Hindlimb muscle (tissue), 1 donor: ENCODE results near the gene CD40. TPM values are rescaled to one million over a fixed set of nuclear protein-coding genes. Genes with fewer than 3 reads are reported as not detected.
"Not testable (repeated sequence)": the region's sequence is repeated elsewhere in the genome, so short reads cannot be mapped to it uniquely, and the experiment has no call there.

Experiments
- DNase-seq: peaks from one replicate; pipeline ENCODE4 v3.0.0-alpha.2; 2013
- polyA plus RNA-seq: library from polyadenylated mRNA; unstranded; fragments of 120-200 nt; gene quantifications from one replicate; pipeline ENCODE4 v1.2.1, GENCODE V29; 2013; ENCODE audit not compliant: insufficient read length

Gene CD40
- polyA plus RNA-seq, 1 donor = 7.4 TPM

DNA sequence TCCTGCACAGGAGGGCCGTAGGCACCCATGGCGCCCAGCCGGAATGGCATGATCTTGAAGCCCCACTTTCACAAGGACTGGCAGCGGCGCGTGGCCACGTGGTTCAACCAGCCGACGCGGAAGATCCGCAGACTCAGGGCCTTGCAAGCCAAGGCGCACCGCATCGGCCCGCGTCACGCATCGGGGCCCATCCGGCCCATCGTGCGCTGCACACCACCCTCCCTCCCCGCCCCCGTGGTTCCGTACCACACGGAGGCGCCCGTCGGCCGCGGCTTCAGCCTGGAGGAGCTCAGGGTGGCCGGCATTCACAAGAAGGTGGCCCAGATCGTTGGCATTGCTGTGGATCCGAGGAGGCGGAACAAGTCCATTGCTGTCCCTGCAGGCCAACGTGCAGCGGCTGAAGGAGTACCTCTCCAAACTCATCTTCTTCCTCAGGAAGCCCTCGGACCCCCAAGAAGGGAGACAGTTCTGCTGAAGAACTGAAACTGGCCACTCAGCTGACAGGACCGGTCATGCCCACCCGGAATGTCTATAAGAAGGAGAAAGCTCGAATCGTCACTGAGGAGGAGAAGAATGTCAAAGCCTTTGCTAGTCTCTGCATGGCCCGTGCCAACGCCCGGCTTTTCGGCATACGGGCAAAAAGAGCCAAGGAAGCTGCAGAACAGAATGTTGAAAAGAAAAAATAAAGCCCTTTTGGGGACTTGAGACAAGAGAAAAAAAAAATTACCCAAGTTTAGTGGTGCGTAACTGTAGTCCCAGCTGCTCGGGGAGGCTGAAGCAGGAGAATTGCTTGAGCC, 18.4 kb upstream of the CD40 start:
- DNase-seq = no peak

- DNase-seq = not testable (repeated sequence)
Observed at GRCh38 chr20:46100444-46100843, 17.7 kb upstream of the CD40 start.

DNA sequence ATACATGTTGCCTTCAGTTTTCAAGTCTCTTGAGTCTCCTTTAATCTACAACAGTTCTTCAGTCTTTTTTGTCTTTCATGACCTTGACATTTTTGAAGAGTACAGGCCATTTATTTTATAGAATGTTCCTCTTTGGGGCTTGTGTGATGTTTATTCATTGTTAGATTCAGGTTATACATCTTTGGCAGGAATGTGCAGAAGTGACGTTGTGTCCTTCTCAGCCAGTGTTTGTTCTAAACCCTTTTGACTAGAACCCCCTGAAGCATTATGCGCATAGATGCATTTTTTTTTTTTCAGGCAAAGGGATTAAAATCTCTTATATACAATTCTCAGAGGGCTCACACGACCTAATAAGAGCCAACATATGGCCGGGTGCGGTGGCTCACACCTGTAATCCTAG, 17.1 kb upstream of the CD40 start:
- DNase-seq = no peak

DNA sequence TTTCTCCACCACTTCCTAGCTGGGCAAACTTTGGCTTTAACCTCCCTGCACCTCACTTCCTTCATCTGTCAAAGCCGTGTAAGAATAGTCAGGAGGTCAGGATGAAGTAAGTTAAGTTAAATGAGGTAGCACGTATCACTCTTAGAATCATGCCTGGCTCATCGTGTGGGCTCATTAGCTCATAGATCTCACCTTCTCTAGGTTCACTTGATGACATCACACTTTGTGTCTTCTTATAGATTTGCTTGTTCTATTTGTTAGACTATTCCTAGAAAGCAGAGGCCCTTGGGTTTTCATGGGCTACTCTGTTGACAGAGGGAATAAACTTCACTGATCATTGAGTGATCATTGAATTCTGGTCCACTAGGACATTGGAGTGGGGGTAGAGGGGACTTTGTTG, 16.2 kb upstream of the CD40 start:
- DNase-seq = no peak

DNA sequence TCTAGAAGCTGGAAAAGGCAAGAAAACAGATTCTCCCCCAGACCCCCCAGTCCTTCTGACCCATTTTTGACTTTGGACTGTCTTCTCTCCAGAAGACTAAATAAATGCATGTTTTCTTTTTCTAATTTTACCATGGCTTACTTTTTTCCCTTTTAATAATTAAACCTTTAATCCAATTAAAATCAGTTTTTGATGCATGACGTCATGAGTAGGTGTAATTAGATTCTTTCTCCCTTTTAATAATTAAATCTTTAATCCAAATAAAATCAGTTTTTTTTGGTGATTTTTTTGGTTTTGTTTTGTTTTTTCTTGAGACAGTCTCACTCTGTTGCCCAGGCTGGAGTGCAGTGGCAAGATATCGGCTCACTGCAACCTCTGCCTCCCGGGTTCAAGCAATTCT, 15.2 kb upstream of the CD40 start:
- no peak for DNase-seq

- DNase-seq = no peak
Observed at GRCh38 chr20:46104262-46104661, 13.9 kb upstream of the CD40 start.

DNA sequence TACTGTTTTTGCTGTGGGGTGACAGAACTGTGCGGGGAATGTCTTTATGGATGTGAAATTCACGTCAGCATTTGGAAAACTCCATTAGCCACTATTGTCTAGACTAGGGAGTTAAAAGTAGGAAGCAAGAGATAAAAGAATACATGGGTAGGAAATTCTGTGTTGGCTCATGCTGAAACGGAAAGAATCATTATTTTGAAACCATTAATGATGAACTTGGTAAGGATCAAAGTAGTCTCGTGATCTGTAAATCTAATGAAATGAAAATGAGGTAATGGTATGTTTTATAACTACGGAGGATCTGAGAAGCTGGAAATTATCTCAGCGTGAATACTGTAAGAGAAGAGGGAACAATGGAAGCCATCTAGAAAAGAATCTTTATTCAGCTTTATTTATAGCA, 11.1 kb upstream of the CD40 start:
- DNase-seq = no peak

DNA sequence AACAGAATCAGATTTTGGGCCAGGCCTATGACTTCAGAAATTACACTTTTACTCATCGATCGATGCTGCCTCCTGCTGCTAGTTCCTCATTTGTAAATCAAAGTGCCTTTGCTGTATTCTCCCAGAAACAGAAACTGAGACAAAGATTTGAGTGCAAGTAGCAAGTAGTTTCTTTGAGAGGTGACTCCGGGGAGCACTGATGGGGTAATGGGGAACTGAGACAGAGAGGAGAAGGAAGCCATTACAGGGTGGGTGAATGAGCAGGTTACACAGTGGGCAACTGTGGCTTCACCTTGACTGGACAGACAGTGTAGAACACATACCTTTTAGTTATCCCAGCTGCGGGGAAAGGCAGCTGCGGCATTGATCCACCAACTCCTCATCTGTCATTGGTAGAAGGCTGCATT, 9.7 kb upstream of the CD40 start:
- no peak for DNase-seq

- DNase-seq = no peak
Observed at GRCh38 chr20:46108976-46109375, 9.1 kb upstream of the CD40 start.

- DNase-seq = no peak
Observed at GRCh38 chr20:46111028-46111835, 6.9 kb upstream of the CD40 start.

DNA sequence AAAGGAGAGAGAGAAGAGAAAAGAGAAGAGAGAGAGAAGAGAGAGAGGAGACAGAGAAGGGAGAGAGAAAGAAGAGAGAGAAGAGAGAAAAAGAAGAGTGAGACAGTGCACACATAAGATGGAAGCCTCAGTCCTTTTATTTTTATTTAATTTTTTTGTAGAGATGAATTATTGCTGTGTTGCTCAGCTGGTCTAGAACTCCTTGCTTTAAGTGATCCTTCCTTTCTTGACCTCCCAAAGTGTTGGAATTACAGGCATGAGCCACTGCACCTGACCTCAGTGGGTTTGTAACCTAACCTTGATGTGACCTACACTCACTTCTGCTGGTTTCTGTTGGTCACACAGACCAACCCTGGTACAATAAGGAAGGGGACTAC, 6.3 kb upstream of the CD40 start:
- no peak for DNase-seq

DNA sequence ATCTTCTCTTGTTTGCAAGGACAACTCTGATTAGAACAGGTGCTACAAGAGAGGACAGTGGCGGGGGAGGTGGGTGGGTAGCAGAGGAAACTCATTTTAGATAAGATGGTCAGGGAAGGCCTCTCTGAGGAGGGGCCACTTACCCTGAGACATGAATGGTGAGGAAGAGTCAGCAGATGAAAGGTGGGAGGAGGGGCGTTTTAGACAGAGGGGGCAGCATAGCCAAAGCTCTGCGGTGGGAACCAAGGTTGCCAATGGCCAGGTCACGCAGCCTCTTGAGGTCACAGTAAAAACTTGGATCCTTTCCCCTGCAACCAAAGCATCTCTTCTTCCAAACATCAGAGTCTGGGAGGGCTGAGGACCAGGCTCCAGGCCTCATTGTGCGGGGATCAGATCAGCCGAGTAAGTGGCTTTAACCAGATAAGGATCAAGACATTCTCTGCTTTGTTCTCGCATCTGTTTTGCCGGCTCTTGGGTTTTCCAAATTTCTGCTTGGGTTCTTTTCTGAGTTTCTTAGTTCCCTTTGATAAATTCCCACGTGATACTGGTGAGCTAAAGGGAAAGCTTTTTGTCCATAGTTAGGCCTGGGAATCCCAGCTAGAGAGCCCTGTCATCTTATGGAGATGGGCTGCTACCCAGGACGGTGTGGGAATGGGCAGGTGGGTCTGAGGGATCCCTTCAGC, 5.5 kb upstream of the CD40 start:
- DNase-seq = no peak

- DNase-seq = no peak
Observed at GRCh38 chr20:46113113-46113470, 5.0 kb upstream of the CD40 start.

DNA sequence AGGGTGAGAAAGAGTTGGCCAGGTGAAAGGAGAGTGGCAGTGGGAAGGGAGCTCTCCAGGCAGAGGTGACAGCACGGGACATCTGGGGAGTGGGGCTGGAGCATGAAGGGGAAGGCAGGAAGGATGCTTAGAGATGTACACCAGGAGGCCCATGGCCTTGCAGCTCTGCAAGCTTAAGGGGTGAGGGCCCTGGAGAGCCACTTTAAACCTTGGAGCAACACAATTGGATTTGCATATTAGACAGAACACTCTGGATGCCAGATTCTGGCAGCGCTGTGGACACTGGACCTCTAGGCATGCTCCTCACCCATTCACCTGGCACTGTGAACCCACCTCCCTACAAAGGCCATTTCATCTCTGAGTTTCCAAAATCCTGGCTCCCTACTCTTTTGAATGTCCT, 3.7 kb upstream of the CD40 start:
- no peak for DNase-seq

DNA sequence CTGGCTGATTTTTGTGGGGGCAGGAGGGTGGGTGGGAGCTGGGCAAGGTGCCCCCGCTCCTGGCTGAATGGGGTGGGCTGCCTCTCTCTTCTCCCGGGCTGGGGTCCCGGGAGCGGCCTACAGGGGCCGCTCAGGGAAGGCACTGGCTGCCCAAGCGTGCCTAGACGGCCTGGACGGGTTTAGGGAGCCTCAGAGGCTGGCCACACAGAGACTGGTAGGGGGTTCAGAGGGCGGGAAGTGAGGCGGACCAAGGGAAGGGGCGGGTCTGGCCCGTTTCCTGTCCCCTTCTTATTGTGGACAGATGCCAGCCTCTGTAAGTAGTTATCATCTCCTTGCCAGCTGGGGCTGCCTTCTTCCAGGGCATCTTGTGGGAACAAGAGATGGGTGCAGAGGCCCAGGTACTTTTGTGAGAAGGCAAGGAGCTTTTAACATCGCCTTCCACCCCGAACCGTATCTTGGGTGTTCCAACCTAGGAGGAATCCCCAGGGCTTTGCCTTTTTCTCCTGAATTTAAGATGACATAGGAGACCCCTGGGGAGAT, 437 bp downstream of the CD40 start:
- DNase-seq = no peak

DNA sequence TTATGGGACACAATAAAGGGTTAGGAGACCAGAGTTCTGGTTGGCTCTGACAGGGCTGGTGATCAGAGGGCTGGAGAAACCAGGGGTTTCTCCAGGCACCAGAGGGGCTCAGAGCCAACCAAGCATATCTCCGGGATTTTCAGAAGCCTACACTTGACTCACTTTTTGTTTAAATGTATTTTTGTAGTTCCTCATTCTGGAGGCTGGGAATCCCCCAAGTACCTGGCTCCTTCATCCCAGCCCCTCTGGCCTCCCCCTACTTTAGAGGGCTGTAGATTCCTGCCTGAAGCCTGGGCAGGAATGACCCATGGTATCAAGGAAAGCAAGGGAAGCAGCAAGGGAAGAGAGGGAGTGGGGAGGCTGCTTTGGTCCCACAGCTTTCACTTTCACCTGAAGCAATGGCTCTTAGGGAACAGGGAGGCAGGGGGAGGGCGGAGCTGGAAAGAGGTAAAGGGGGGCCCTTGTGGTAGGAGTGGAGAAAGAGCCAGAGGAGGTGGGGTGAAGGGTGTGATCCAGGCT, 973 bp downstream of the CD40 start:
- DNase-seq = no peak

- DNase-seq = no peak
Observed at GRCh38 chr20:46119547-46119946, 1.4 kb downstream of the CD40 start.

GRCh38 chr20:46120136-46120535, 2.0 kb downstream of the CD40 start:
- DNase-seq = no peak

DNA sequence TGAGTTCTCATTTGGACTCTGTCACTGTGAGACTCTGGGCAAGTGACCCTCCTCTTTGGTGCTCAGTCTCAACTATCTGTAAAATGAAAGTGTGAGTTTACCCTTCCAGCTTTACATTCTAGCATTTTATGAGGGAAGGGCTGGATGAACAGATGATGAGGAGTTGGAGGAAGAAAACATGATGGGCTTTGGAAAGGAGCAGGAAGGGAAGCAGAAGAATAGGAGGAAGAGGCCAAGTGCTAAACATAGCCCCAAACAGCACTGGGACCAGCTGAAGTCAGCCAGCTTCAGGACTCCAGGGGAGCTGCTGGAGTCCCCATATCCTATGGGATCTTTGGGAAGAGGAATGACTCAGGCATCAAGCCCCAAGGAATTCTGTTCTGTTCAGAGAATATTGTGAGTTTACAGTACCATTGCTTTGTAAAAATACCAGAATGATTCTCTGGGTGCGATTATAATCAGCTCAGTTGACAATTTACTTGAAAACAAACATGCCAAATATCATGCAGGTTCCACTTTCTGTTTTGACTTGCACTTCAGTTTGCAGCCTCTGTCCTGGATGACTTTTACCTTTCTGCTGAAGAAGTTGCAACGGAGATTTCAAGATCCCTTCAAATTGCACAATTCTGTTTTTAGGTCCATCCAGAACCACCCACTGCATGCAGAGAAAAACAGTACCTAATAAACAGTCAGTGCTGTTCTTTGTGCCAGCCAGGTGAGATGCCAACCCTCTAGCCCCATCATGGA, 3.2 kb downstream of the CD40 start:
- DNase-seq = no peak

DNA sequence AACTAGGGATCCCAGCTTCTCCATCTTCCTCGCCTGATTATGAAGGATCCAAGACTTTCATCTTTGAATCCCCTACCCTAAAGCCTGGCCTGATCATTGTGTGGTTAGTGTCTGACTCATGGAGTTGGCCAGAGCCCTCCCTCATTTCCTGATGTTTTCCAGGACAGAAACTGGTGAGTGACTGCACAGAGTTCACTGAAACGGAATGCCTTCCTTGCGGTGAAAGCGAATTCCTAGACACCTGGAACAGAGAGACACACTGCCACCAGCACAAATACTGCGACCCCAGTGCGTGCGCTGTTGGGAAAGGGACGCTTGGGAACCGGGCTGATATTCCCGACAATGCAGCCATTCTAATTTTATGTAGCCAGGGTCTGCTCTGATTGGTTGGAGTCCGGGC, 4.0 kb downstream of the CD40 start:
- DNase-seq = no peak

- no peak for DNase-seq
Observed at GRCh38 chr20:46122516-46123481, 4.7 kb downstream of the CD40 start.
